Fibroblast of lung (primary cell): ENCODE measurements around the gene AGR3.

Source experiments
- CTCF ChIP-seq, 2 donors: IDR thresholded peaks in 1 of 2; conservative IDR thresholded peaks in 1 of 2; 1 replicate in 1 of 2; 2 replicates in 1 of 2; pipeline ENCODE4 v1.5.1; 2011 to 2012; ENCODE audit warnings: low read length in 2 of 2, control low read depth in 1 of 2, inconsistent platforms in 1 of 2, low read depth in 1 of 2, mild to moderate bottlenecking in 1 of 2
- EZH2 ChIP-seq: IDR thresholded peaks from 2 replicates; pipeline ENCODE4 v1.5.1; 2012; ENCODE audit warnings: low read length, control low read depth, mild to moderate bottlenecking; ENCODE audit errors: missing control alignments

- TF ChIP-seq CTCF (conservative IDR thresholded peaks at IDR 0.05 in 1 of 2, IDR thresholded peaks at IDR 0.05 in 1 of 2; ENCODE audit: low read depth in 1 of 2, low read length in 2 of 2) (no peak), EZH2 (no peak)
Measured at GRCh38 chr7:16880554-16880953, 1.2 kb downstream of the AGR3 start.
